Lower leg skin (tissue), 4 donors: Measurements from ENCODE around the gene COBL. TPM values are rescaled to one million over a fixed set of nuclear protein-coding genes. Genes with fewer than 3 reads are reported as not detected.
A peak's percentile ranks its signal among the peaks of the same experiment; 100 is the strongest.

Experiments used
- DNase-seq, 2 donors: peaks; one replicate each; pipeline ENCODE4 v3.0.0-alpha.2; 2019; ENCODE audit warnings: low spot score in 2 of 2
- H3K4me3 ChIP-seq: fragments of 200-600 bp; sonication (generic); 2 replicates; pipeline ENCODE4 v1.5.1; 2017; ENCODE audit warnings: mild to moderate bottlenecking, low read depth; ENCODE audit not compliant: poor library complexity, severe bottlenecking
- POLR2A ChIP-seq, 2 donors: fragments of 450-650 bp; IDR thresholded peaks; one replicate each; pipeline ENCODE4 v1.6.1; 2016 to 2017; ENCODE audit warnings: antibody characterized with exemption in 2 of 2, mild to moderate bottlenecking in 1 of 2, moderate library complexity in 1 of 2
- WGBS, 2 donors: methylation state at CpG; one replicate each; pipeline ENCODE4 v1.1.5; 2018; 5-methylcytosine and 5-hydroxymethylcytosine counted together
- intact Hi-C: fragments of 100-400 bp; cut with DNase I; formaldehyde crosslinking; loops from one replicate; pipeline ENCODE4 v1.15.0; 2023; ENCODE audit warnings: low total_unique reads
- total RNA-seq, 4 donors: library from RNA; depleted of rRNA; stranded (reverse); fragments of >200 nt; gene quantifications; one replicate each; pipeline ENCODE4 v1.1.0, GENCODE V29; 2016
- TF ChIP-seq, protein P1 (sequence below), 3 donors: fragments of 450-650 bp; IDR thresholded peaks; one replicate each; pipeline ENCODE4 v1.5.1; 2016; ENCODE audit warnings: antibody characterized with exemption in 3 of 3, mild to moderate bottlenecking in 3 of 3, moderate library complexity in 2 of 3

COBL gene
- total RNA-seq, 4 donors from 2014 or later = 40.2 to 94.1 (median 66.5) TPM

GRCh38 chr7:51023547-51023946 is 293.1 kb downstream of the COBL start:
- intact Hi-C loops = no loop called here
- DNase-seq = peak in 1 of 2 donors; percentile 72
- TF ChIP-seq POLR2A (IDR thresholded peaks at IDR 0.05) = no peak
- TF ChIP-seq, protein P1, sequence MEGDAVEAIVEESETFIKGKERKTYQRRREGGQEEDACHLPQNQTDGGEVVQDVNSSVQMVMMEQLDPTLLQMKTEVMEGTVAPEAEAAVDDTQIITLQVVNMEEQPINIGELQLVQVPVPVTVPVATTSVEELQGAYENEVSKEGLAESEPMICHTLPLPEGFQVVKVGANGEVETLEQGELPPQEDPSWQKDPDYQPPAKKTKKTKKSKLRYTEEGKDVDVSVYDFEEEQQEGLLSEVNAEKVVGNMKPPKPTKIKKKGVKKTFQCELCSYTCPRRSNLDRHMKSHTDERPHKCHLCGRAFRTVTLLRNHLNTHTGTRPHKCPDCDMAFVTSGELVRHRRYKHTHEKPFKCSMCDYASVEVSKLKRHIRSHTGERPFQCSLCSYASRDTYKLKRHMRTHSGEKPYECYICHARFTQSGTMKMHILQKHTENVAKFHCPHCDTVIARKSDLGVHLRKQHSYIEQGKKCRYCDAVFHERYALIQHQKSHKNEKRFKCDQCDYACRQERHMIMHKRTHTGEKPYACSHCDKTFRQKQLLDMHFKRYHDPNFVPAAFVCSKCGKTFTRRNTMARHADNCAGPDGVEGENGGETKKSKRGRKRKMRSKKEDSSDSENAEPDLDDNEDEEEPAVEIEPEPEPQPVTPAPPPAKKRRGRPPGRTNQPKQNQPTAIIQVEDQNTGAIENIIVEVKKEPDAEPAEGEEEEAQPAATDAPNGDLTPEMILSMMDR (IDR thresholded peaks at IDR 0.05) = no peak
- 88 to 90% methylated on average over 7 to 9 of the region's 9 CpGs for WGBS, 2 donors
- no peak overlapping the region for H3K4me3 ChIP-seq

DNA sequence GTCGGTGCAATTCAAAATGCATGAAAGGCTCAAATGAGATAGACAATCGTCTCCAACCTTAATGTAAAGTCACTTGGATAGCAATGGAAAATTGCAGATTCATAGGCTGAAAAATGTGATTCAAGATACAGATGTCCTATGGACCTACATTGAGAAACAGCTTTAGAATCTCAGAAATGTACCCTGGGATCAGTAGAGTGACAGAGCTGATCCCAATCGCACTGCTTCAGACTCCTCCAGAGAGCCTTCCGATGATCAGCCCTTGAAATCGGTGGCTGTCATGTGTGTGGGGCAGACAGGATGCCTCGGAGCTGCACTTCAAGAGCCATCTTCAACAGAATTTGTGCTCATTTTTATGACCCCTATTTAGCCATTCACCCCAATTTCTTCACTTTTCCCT is 293.8 kb downstream of the COBL start:
- no peak for DNase-seq
- 91 to 93% methylated on average over 6 of the region's 6 CpGs for WGBS, 2 donors
- TF ChIP-seq, protein P1 (IDR thresholded peaks at IDR 0.05) = no peak
- TF ChIP-seq POLR2A (IDR thresholded peaks at IDR 0.05) = no peak
- H3K4me3 ChIP-seq = no peak overlapping the region
- intact Hi-C loops = no loop called here

DNA sequence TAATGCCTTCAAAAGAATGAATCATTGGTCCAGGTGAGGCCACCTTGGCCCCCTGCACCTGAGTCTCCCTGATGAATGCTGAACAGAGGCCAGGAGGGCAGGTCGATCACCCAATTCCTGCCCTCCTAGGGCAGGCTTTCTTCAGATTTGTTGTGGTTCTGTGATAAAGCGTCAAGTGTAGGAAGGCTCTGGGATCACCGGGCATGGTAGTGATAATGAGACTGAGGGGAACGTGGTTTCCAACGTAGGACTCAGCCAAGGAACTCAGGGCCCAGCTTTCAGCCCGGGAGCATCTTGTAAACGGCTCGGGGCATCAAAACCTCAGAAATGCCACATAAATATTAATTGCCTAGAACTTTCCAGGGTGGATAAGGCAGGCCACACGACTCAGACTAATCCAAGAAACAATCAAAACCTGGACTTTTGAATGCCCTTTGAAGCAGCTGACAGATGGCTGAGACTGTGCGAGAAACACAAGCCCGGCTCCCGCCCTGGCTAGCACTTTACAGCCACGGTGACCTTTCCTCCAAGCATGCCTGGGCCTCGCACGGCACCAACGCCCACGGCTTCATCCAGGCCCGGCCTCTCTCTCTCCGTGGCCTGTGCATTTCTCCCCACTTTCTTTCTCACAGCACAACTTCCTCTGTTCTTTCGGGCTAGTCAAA is 294.6 kb downstream of the COBL start:
- no peak for TF ChIP-seq POLR2A (IDR thresholded peaks at IDR 0.05)
- TF ChIP-seq, protein P1 (IDR thresholded peaks at IDR 0.05) = no peak
- no peak overlapping the region for H3K4me3 ChIP-seq
- WGBS, 2 donors = 84 to 86% methylated on average over 20 of the region's 20 CpGs
- peak in 1 of 2 donors; percentile 75 for DNase-seq
- intact Hi-C loops = no loop called here

DNA sequence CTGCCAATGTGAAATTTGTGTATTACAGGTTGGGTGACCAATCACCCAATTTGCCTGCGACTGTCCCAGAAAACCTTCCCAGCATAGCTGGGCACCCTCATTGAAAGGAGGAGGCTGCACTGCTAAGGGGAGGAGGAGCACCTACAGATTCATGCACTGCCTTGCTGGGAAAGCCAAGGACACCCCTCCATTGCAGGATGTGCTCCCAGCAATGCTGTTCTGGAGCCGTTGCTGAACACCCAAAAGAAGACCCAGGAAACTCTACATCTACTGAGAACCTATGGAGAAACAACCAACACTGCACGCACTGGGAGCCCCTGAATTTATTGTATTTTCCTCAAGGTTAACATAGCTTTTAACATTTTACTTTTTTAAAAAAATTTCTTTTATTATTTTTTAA is 295.7 kb downstream of the COBL start:
- 90 to 94% methylated on average over 3 of the region's 3 CpGs for WGBS, 2 donors
- DNase-seq = peak in 1 of 2 donors; percentile 26
- intact Hi-C loops = no loop called here
- TF ChIP-seq, protein P1 (IDR thresholded peaks at IDR 0.05) = no peak
- no peak for TF ChIP-seq POLR2A (IDR thresholded peaks at IDR 0.05)
- no peak overlapping the region for H3K4me3 ChIP-seq

GRCh38 chr7:51019891-51020870 is 296.4 kb downstream of the COBL start:
- TF ChIP-seq, protein P1 (IDR thresholded peaks at IDR 0.05) = no peak
- TF ChIP-seq POLR2A (IDR thresholded peaks at IDR 0.05) = no peak
- 90 to 95% methylated on average over 22 of the region's 22 CpGs for WGBS, 2 donors
- peak in 1 of 2 donors; percentile 78 for DNase-seq
- no peak overlapping the region for H3K4me3 ChIP-seq
- intact Hi-C loops = no loop called here
